Measurements from ENCODE around the gene FIBP.
A peak's percentile ranks its signal among the peaks of the same experiment; 100 is the strongest.

FIBP gene

DNA sequence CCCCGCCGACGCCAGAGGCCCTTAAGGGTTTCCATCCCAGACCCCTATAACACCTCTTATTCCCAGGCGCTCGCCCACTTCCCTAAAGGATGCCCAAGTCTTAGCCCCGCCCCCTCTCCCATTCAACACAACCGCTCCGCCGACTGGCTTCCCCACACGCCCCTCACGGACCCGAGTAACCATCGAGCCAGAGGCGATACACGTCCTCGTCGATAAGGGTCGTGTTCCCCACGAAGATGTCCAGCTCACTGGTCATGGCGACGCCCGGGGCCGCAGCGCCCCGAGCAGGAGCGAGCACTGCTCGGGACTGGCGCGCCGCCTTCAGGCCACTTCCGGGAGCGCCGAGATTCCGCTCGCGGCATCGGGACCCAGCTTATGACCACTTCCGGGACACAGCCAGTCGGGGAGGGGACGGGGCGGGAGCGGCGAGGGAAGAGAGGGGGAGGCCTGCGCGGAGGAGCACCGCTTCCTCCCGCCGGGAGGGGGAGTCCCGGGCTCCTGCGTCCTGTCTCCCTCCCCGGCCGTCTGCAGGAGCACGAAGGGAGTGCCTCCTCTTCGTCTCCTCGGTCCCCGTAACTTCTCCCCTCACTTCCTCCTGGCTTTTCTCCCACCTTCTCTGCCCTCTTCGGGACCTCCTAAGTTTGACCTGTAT, at the start of gene FIBP:
FIBP (minus strand) TSS at position 309 of the 652 bp plus-strand sequence; CDS start at position 256, 53 bp downstream.
- H3K27ac ChIP-seq: peak within 1 kb of the TSS; percentile 82
- TF ChIP-seq, protein P1, sequence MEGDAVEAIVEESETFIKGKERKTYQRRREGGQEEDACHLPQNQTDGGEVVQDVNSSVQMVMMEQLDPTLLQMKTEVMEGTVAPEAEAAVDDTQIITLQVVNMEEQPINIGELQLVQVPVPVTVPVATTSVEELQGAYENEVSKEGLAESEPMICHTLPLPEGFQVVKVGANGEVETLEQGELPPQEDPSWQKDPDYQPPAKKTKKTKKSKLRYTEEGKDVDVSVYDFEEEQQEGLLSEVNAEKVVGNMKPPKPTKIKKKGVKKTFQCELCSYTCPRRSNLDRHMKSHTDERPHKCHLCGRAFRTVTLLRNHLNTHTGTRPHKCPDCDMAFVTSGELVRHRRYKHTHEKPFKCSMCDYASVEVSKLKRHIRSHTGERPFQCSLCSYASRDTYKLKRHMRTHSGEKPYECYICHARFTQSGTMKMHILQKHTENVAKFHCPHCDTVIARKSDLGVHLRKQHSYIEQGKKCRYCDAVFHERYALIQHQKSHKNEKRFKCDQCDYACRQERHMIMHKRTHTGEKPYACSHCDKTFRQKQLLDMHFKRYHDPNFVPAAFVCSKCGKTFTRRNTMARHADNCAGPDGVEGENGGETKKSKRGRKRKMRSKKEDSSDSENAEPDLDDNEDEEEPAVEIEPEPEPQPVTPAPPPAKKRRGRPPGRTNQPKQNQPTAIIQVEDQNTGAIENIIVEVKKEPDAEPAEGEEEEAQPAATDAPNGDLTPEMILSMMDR (IDR thresholded peaks at IDR 0.05): peak; percentile 94
- TF ChIP-seq ZFX (IDR thresholded peaks at IDR 0.05; ENCODE audit: borderline replicate concordance): no peak

DNA sequence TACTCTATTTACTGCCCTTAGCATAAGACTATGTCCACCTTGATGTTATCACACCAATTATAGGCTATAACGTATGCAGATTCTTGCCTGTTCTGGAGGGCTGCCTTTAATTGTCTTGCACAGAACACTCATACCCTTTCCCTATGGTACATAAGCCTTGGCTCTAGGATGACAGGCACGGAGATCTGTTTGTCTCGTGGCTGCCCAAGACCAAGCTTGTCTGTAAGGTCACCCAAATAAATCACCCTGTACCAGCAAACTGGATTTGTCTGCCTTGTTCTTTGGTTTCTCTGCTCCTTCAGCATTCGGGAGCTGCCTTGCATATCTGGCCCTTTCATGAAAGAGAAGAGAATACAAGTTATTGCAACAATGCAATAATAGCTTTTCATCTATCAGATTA, 49.5 kb upstream of the FIBP start:
- no peak overlapping the region for H3K27ac ChIP-seq
- TF ChIP-seq ZFX (IDR thresholded peaks at IDR 0.05; ENCODE audit: borderline replicate concordance): no peak
- TF ChIP-seq, protein P1 (IDR thresholded peaks at IDR 0.05): no peak

DNA sequence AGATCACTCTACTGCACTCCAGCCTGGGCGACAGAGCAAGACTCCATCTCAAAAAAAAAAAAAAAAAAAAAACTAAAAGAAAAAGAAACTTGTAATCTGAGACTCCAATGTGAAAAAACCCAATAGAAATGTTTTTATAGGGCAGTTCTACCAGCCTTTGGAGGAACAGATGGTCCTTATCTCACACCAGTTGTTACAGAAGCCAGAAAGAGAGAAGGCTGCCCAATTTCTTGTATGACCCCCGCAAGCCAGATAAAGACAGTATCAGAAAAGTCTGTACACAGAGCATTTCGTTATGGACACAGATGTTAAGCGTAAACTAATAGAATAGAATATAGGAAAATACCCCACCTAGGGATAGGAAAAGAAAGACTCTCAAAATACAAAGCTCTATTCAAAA, 45.7 kb upstream of the FIBP start:
- H3K27ac ChIP-seq: no peak overlapping the region
- TF ChIP-seq ZFX (IDR thresholded peaks at IDR 0.05; ENCODE audit: borderline replicate concordance): no peak
- TF ChIP-seq, protein P1 (IDR thresholded peaks at IDR 0.05): no peak

DNA sequence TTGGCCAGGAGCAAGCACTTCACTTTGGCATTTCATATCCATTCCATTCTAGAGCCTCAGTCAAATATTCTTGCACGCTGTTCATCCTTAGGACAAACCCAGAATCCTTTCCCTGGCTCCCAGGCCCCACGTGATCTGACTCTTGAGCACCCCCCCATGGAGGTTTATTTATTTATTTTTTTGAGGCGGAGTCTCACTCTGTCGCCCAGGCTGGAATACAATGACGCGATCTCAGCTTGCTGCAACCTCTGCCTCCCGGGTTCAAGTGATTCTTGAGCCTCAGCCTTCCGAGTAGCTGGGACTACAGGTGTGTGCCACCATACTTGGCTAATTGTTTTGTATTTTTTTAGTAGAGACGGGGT, 44.3 kb upstream of the FIBP start:
- no peak overlapping the region for H3K27ac ChIP-seq
- no peak for TF ChIP-seq ZFX (IDR thresholded peaks at IDR 0.05; ENCODE audit: borderline replicate concordance)
- TF ChIP-seq, protein P1 (IDR thresholded peaks at IDR 0.05): peak; percentile 43

DNA sequence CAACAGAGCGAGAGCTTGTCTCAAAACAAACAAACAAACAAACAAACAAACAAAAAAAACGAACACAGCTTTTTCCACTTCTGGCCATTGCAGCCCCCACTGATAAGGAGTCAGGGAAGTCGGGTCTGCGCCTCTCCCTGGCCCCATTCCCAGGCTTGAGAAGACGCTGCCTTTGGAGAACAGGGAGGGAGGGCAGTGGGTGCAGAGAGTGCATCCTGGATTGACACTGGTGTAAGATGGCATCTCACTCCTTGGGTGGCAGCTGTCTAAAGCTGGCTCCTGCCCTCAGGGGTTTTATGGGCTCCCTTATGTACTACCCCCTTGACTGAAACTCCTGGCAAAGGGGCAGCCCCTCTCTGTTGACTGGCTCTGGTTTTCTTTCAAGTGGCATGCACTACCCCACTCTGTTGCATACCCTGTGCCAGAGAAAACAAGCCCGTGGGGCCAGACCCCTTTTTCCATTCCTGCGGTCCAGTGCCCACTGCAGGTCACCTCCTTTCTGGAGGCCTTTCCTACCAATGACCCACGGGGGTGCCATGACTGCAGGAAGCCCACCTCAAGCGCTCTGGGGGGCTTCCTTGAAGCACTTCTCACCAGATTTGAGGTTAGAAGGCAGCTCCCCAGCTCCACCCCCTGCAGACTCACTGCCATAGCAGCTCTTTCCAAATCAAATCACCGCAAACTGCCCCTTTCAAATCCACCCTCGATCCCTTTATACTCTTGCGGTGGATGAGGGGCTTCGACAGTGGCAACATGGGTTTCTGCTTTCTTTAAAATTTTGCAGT, 43.7 kb upstream of the FIBP start:
- no peak overlapping the region for H3K27ac ChIP-seq
- TF ChIP-seq ZFX (IDR thresholded peaks at IDR 0.05; ENCODE audit: borderline replicate concordance): no peak
- TF ChIP-seq, protein P1 (IDR thresholded peaks at IDR 0.05): no peak

DNA sequence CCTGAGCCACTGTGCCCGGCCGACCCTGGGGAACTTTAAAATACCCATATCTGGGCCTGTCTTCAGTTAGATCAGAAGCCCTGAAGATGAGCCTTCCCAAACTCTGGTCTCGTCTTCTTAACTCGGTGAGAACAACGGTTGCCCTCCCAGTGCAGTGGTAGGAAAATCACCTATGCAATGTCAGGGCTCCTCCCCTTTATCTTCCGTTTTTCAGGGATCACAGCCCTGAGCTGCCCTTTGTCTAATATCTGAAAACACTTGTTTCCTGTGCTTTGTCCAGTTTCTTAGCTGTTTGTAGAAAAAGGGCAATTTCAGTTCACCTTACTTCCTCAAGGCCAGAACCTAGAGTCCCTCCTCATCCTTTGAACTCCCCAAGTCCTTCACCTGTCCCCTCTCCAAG, 40.4 kb upstream of the FIBP start:
- TF ChIP-seq, protein P1 (IDR thresholded peaks at IDR 0.05): no peak
- TF ChIP-seq ZFX (IDR thresholded peaks at IDR 0.05; ENCODE audit: borderline replicate concordance): no peak

DNA sequence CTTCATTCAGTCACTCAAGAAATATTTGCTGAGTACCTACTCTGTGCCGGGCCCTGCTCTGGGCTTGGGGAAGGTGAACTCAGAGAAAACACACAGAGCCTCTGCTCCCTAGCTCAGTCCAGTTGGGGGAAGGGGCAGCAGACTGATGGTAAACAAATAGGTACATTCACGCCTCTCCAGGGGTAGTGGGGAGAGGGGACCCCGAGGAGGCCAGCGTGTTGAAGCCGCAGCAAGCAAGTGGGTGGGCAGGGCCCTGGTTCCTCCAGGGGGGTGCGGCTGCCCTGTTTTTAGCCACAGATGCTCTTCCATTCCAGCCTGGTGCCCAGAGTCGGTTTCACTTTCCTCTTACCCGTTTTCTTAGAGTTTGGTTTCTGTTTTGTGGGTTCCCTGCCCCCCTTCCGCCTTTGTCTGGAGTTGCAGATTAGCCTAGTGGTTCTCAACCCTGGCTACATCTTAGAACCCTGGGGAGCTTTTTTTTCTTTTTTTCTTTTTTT, 39.7 kb upstream of the FIBP start:
- H3K27ac ChIP-seq: no peak overlapping the region

More for the DNA sequence above, 40.4 kb upstream of the FIBP start:
- no peak overlapping the region for H3K27ac ChIP-seq

More for the DNA sequence above, 39.7 kb upstream of the FIBP start:
- TF ChIP-seq, protein P1 (IDR thresholded peaks at IDR 0.05): no peak
- no peak for TF ChIP-seq ZFX (IDR thresholded peaks at IDR 0.05; ENCODE audit: borderline replicate concordance)
